ENCODE data around the gene KCNQ1.

- TF ChIP-seq POLR2AphosphoS5 (IDR thresholded peaks at IDR 0.05) = no peak
- TF ChIP-seq CTCF (IDR thresholded peaks at IDR 0.05) = no peak
- TF ChIP-seq POLR2A (IDR thresholded peaks at IDR 0.05) = no peak
Observed at GRCh38 chr11:2728128-2728662, 283.4 kb downstream of the KCNQ1 start.

Data from sigmoid colon (tissue), 4 donors.